Aorta (tissue), 5 donors: ENCODE results near the gene KRT8. TPM values are rescaled to one million over a fixed set of nuclear protein-coding genes. Genes with fewer than 3 reads are reported as not detected.

Experiments
- ATAC-seq: fragments of 200-7000 bp; cut with Tn5 transposase; one replicate; pipeline ENCODE4 v1.9.1; 2022; ENCODE audit warnings: moderate library complexity; ENCODE audit not compliant: low FRiP score
- DNase-seq, 2 donors: peaks; one replicate each; pipeline ENCODE4 v3.0.0-alpha.2; 2020
- H3K27ac ChIP-seq, 2 donors: one replicate each; pipeline ENCODE4 v1.5.1; 2013; ENCODE audit warnings: low read length in 2 of 2, mild to moderate bottlenecking in 2 of 2, moderate library complexity in 2 of 2, control low read depth in 1 of 2, inconsistent platforms in 1 of 2, low read depth in 1 of 2
- H3K27me3 ChIP-seq, 2 donors: one replicate each; pipeline ENCODE4 v1.6.1; 2013; ENCODE audit warnings: control low read depth in 1 of 2, low read length in 1 of 2, mild to moderate bottlenecking in 1 of 2, moderate library complexity in 1 of 2; ENCODE audit not compliant: insufficient read depth in 2 of 2, control insufficient read depth in 1 of 2
- H3K36me3 ChIP-seq, 2 donors: one replicate each; pipeline ENCODE4 v1.6.1; 2013; ENCODE audit warnings: control low read depth in 1 of 2, low read length in 1 of 2, mild to moderate bottlenecking in 1 of 2; ENCODE audit not compliant: insufficient read depth in 2 of 2, control insufficient read depth in 1 of 2
- H3K4me1 ChIP-seq, 2 donors: one replicate each; pipeline ENCODE4 v1.6.1; 2013; ENCODE audit warnings: low read length in 2 of 2, control low read depth in 1 of 2, mild to moderate bottlenecking in 1 of 2, moderate library complexity in 1 of 2; ENCODE audit not compliant: insufficient read depth in 2 of 2, control insufficient read depth in 1 of 2
- H3K4me3 ChIP-seq, 2 donors: one replicate each; pipeline ENCODE4 v1.5.1; 2013; ENCODE audit warnings: low read length in 2 of 2, control low read depth in 1 of 2, mild to moderate bottlenecking in 1 of 2
- H3K9me3 ChIP-seq: one replicate; pipeline ENCODE4 v1.6.1; 2013; ENCODE audit warnings: mild to moderate bottlenecking, low read length; ENCODE audit not compliant: control insufficient read depth
- WGBS, 2 donors: extraction: QIAGEN DNeasy Blood & Tissue Kit; methylation state at CpG; one replicate each; pipeline ENCODE4 v1.1.7; 2013; 5-methylcytosine and 5-hydroxymethylcytosine counted together
- intact Hi-C, 2 donors: fragments of 100-400 bp; cut with DNase I; formaldehyde crosslinking; loops; one replicate each; pipeline versions ENCODE4 v1.14.2 to v1.15.0; 2022
- polyA plus RNA-seq, 2 donors: library from polyadenylated mRNA; stranded (reverse); fragments of 200-250 nt; gene quantifications; one replicate each; pipeline ENCODE4 v1.2.3, GENCODE V29; 2013
- total RNA-seq, 2 donors: library from RNA; stranded (reverse); fragmentation: NEBNext Ultra II Directional; extraction: Animal tissue kit (Norgen Biotek cat#: 25700); gene quantifications; one replicate each; pipeline ENCODE4 v1.2.1, GENCODE V29; 2021
- donor health status: healthy with polysubstance abuse.
- donor health status: Bipolar disorder and iron deficiency.
- donor health status: DM: no; HTN: no; CAD: no.
- donor health status: DM: no; HTN: no; CAD: no.
- donor health status: DM: yes; HTN: yes; CAD: no.

Gene KRT8
- total and polyA plus RNA-seq, 4 donors: 34.5 to 323 (median 70.6) TPM

- Histone ChIP-seq H3K9me3 (no peaks in the 10 kb centered on the region), H3K27ac (peak overlapping the region in 1 of 2 donors; percentile 31), H3K27me3 (no peaks in the 10 kb centered on the region), H3K4me1 (no peaks in the 10 kb centered on the region), H3K4me3 (no peak overlapping the region), H3K36me3 (no peaks in the 10 kb centered on the region)
- WGBS, 2 donors: 81 to 83% methylated on average over 4 of the region's 4 CpGs
- ATAC-seq (no peak), DNase-seq (no peak)
- intact Hi-C loops: no loop called here
These were observed 31.4 kb downstream of the KRT8 start for GRCh38 chr12:52873513-52873831.

- DNase-seq (peak in 1 of 2 donors; percentile 36), ATAC-seq (no peak)
- Histone ChIP-seq H3K27me3 (no peaks in the 10 kb centered on the region), H3K36me3 (no peaks in the 10 kb centered on the region), H3K9me3 (no peaks in the 10 kb centered on the region), H3K4me3 (no peak overlapping the region), H3K27ac (no peak overlapping the region), H3K4me1 (no peaks in the 10 kb centered on the region)
- intact Hi-C loops: no loop called here
- 94 to 99% methylated on average over 13 of the region's 13 CpGs for WGBS, 2 donors
These were observed 32.1 kb downstream of the KRT8 start for GRCh38 chr12:52872644-52873389.

DNA sequence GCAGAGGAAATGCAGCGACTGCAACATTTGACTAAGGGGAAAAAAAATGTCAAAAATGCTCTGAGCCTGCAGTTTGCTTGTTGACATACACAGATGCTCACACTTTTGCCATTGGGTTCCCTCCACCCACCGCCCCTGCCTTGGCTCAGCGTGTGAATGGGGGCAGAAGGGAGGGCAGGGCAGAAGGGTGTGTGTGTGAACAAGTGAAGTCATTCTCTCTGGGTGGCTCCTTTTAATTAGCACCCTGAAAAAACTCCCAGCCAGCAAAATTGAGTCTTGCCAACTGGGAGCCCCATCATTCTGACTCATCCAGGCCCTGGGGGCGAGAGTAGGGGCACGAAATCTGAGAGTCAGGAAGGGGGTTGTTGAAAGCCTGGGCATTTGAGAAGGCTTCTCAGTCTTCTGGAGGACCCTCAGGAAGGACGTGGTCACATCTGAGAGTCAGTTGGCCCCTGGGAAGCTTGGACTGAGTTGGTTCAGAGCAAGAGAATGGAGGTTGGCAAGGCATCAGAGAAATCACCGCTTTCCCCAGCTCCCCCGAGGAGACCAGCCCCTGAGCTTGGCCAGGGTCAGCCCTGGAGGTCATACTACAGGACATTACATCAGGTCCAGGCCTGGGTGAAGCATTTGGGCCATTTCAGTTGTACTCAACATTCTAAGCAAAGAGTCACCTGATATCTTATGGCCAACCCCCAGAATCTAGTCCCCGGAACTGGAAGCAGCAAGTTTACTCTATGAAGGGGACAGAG is 33.4 kb downstream of the KRT8 start:
- H3K9me3 ChIP-seq: no peaks in the 10 kb centered on the region
- no peak overlapping the region for H3K27ac ChIP-seq
- WGBS, 2 donors: 64 to 71% methylated on average over 9 of the region's 9 CpGs
- no peaks in the 10 kb centered on the region for H3K36me3 ChIP-seq
- DNase-seq (peak; percentile 63 to 84), ATAC-seq (no peak)
- intact Hi-C loops: no loop called here
- H3K4me1 ChIP-seq: no peaks in the 10 kb centered on the region
- H3K27me3 ChIP-seq: no peaks in the 10 kb centered on the region
- no peak overlapping the region for H3K4me3 ChIP-seq

DNA sequence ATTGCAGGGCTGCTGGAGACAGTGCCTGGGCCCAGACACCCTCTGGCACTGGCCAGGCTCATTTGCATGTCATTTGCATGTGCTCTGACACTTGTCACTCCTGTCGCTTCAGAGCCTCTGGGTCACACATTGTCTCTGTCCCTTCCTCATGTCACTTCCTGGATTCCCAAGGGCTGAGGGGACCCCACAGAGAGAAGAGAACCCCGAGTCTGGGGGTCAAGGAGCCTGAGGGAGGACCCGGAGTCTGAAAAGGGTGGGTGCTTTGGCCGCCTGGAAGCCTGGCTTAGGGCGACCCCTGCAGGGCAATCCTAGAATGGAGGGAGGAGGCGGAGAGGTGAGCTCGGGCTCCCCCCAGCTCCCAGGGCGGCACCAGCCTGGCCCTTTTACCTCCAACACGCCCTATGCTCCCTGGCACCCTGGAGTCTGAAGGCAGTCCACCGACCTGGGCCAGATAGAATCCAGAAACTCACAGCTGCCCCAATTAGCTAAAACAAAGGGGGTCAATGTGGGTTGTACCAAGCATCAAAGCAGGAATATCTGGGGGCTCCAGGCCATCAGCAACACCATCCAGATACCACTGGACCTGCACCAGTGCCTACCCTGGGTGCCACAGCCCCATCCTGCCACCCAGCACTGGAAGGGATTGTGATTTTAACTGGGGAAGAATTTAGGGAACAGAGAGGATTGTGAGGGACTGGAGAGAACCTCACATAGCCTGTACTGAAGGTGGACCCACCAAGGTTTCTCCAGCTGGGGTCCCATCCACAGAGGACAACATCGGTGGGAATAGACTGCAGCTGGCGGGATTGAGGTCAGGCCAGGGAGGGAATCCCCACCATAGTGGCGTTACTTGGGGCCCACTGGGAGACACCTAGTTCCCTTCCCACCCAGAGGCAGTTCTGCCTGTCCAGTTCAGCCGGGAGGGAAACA is 34.2 kb downstream of the KRT8 start:
- DNase-seq (peak in 1 of 2 donors; percentile 64), ATAC-seq (no peak)
- Histone ChIP-seq H3K36me3 (no peaks in the 10 kb centered on the region), H3K4me3 (no peak overlapping the region), H3K4me1 (no peaks in the 10 kb centered on the region), H3K27me3 (no peaks in the 10 kb centered on the region), H3K9me3 (no peaks in the 10 kb centered on the region), H3K27ac (no peak overlapping the region)
- 65 to 72% methylated on average over 14 of the region's 14 CpGs for WGBS, 2 donors
- intact Hi-C loops: no loop called here

GRCh38 chr12:52867642-52868041 is 37.2 kb downstream of the KRT8 start:
- DNase-seq: peak; percentile 86 to 88
- intact Hi-C loops: no loop called here
- H3K4me3 ChIP-seq: no peak overlapping the region
- no peaks in the 10 kb centered on the region for H3K27me3 ChIP-seq
- WGBS, 2 donors: 25 to 54% methylated on average over 9 of the region's 9 CpGs
- no peak for ATAC-seq
- H3K36me3 ChIP-seq: no peaks in the 10 kb centered on the region
- no peaks in the 10 kb centered on the region for H3K4me1 ChIP-seq
- no peak overlapping the region for H3K27ac ChIP-seq
- no peaks in the 10 kb centered on the region for H3K9me3 ChIP-seq

DNA sequence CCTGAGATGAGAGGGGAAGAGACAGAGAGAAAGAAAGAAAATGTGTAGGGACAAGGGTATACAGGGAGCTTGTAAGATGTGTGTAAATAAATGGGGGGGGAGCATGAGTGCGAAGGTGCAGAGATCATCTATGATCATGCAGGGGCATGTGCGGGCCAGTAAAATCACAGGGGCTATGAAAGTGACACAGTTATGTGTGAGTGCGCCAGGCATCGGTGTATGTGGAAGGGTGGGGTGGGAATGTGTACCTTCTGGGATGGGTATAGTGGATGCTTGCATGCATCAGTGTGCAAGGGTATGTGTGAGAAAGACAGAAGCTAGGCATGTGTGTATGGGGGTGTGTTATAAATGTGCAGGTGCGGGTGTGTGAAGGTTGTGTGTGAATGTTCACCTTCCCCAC is 37.7 kb downstream of the KRT8 start:
- H3K4me1 ChIP-seq: no peaks in the 10 kb centered on the region
- no peaks in the 10 kb centered on the region for H3K9me3 ChIP-seq
- ATAC-seq: no peak
- no peaks in the 10 kb centered on the region for H3K36me3 ChIP-seq
- WGBS, 2 donors: 94 to 95% methylated on average over 5 of the region's 5 CpGs
- no peak overlapping the region for H3K4me3 ChIP-seq
- intact Hi-C loops: no loop called here
- no peak for DNase-seq
- no peaks in the 10 kb centered on the region for H3K27me3 ChIP-seq
- H3K27ac ChIP-seq: no peak overlapping the region

DNA sequence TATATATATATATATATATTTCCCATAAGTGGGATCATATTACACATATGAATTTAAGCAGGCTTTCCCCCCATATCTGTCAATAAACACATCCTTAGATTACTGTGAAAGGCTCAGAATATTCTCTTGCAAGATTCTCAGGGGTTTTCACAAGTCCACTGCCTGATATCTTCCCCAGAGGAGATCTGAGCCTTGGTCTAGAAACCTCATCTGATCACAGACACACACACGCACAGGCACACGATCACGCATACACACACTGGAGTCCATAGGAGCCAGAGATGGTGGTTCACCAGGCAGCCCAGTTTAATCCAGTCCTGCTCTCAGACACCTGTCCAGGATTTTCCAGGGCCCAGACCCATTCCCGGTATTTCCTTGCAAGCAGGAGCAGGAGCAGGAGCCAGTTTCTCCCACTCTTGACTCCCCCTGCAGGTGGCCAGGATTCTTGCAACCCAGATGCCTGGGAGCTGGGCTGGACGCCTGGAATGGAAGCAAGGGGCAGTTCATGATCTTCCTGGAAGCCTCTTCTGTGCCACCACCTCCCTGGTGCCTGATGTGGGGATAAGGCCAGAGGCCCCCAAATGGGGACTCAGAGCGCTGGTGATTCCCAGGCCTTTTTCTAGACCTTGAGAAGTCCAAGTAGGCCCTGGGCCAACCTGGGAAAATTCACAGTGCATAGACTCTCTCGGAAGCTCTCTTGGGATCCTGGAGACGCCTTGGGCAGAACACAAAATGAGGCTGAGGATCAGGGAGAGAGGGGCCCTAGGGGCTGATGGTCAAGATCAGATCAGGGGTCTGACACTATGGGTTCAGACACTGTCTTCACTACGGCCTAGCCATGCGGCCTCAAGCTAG is 39.6 kb downstream of the KRT8 start:
- H3K27ac ChIP-seq: no peak overlapping the region
- no peaks in the 10 kb centered on the region for H3K36me3 ChIP-seq
- peak; percentile 43 for ATAC-seq
- H3K9me3 ChIP-seq: no peaks in the 10 kb centered on the region
- intact Hi-C loops: no loop called here
- 50 to 55% methylated on average over 10 of the region's 10 CpGs for WGBS, 2 donors
- H3K27me3 ChIP-seq: no peaks in the 10 kb centered on the region
- H3K4me1 ChIP-seq: no peaks in the 10 kb centered on the region
- H3K4me3 ChIP-seq: no peak overlapping the region
- DNase-seq: peak; percentile 66 to 84

DNA sequence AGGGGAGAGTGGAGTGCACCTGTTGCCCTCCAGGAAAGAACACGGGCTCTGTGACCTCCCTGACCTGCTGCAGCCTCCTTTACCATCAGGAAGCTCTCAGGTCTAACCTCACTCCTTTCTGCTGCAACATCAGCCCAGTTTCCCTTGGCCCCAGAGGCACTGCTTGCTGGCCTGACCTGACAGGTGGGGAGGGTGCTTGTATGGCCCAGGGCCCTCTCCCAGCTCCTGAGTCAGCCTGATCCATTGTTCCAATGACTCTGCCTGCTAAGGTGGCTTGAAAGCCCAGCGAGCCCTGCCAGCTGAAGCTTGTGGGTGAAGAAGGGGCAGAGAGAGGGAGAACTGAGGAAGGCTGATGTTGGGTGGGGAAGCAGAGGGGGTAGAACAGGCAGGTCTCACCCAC is 42.9 kb downstream of the KRT8 start:
- DNase-seq: no peak
- H3K27me3 ChIP-seq: no peaks in the 10 kb centered on the region
- H3K4me1 ChIP-seq: no peaks in the 10 kb centered on the region
- H3K9me3 ChIP-seq: no peaks in the 10 kb centered on the region
- WGBS, 2 donors: 82 to 85% methylated on average over 2 of the region's 2 CpGs
- intact Hi-C loops: no loop called here
- H3K4me3 ChIP-seq: no peak overlapping the region
- H3K27ac ChIP-seq: no peak overlapping the region
- no peak for ATAC-seq
- H3K36me3 ChIP-seq: no peaks in the 10 kb centered on the region
